Colonic mucosa (tissue), 4 donors: ENCODE results near the gene SLC4A1. TPM values are rescaled to one million over a fixed set of nuclear protein-coding genes. Genes with fewer than 3 reads are reported as not detected.

ENCODE experiments used
- DNase-seq: peaks from one replicate; pipeline ENCODE4 v3.0.0-alpha.2; 2020
- H3K27ac ChIP-seq: fragments of 200-600 bp; one replicate; pipeline ENCODE4 v1.8.0; 2021
- H3K27me3 ChIP-seq: fragments of 200-600 bp; one replicate; pipeline ENCODE4 v1.8.0; 2021
- H3K36me3 ChIP-seq: fragments of 200-600 bp; one replicate; pipeline ENCODE4 v1.8.0; 2021
- H3K4me1 ChIP-seq: fragments of 200-600 bp; one replicate; pipeline ENCODE4 v1.8.0; 2021; ENCODE audit warnings: mild to moderate bottlenecking
- H3K4me3 ChIP-seq: fragments of 200-600 bp; one replicate; pipeline ENCODE4 v1.8.0; 2021
- H3K9ac ChIP-seq, 2 donors: one replicate each; pipeline ENCODE4 v1.7.0; 2013; ENCODE audit warnings: control low read depth in 2 of 2, low read depth in 2 of 2, low read length in 2 of 2
- H3K9me3 ChIP-seq: fragments of 200-600 bp; one replicate; pipeline ENCODE4 v1.8.0; 2021
- CTCF ChIP-seq: fragments of 200-600 bp; IDR thresholded peaks from one replicate; pipeline ENCODE4 v1.8.0; 2022; ENCODE audit warnings: antibody characterized with exemption, mild to moderate bottlenecking
- intact Hi-C: fragments of 100-400 bp; cut with DNase I; formaldehyde crosslinking; loops from one replicate; pipeline ENCODE4 v1.14.1; 2022
- total RNA-seq, 2 donors: library from RNA; stranded (reverse); fragmentation: NEBNext Ultra II Directional in 1 of 2; extraction: Animal tissue kit (Norgen Biotek cat#: 25700) in 1 of 2; gene quantifications; one replicate each; pipeline ENCODE4 v1.2.1, GENCODE V29; 2021
- donor health status: healthy.
- donor health status: DM: no; HTN: no; CAD: no.
- donor health status: DM: no; HTN: no; CAD: no.

Gene SLC4A1
- total RNA-seq, 2 donors from 2014 or later = 0.27 TPM; not detected in 1

- no peak for DNase-seq
- H3K9ac ChIP-seq = no peak overlapping the region
Measured at GRCh38 chr17:44283344-44284023, 15.5 kb upstream of the SLC4A1 start.

GRCh38 chr17:44282264-44282663 lies 14.3 kb upstream of the SLC4A1 start:
- DNase-seq = no peak
- no peak for TF ChIP-seq CTCF
- no peaks in the 10 kb centered on the region for H3K27me3 ChIP-seq
- intact Hi-C loops = no loop called here
- H3K9me3 ChIP-seq = no peaks in the 10 kb centered on the region
- no peak overlapping the region for H3K4me3 ChIP-seq
- H3K36me3 ChIP-seq = no peaks in the 10 kb centered on the region
- H3K9ac ChIP-seq = no peak overlapping the region
- H3K27ac ChIP-seq = no peak overlapping the region
- H3K4me1 ChIP-seq = peaks cover 6% of the 10 kb centered on the region

More at GRCh38 chr17:44283344-44284023, 15.5 kb upstream of the SLC4A1 start:
- no peak for TF ChIP-seq CTCF
- H3K4me3 ChIP-seq = no peak overlapping the region
- H3K27me3 ChIP-seq = no peaks in the 10 kb centered on the region
- no peaks in the 10 kb centered on the region for H3K9me3 ChIP-seq
- H3K4me1 ChIP-seq = peaks cover 6% of the 10 kb centered on the region
- H3K27ac ChIP-seq = no peak overlapping the region
- intact Hi-C loops = no loop called here
- H3K36me3 ChIP-seq = no peaks in the 10 kb centered on the region

GRCh38 chr17:44281570-44281969 lies 13.6 kb upstream of the SLC4A1 start:
- Histone ChIP-seq H3K27ac (no peak overlapping the region), H3K4me1 (peaks cover 6% of the 10 kb centered on the region), H3K4me3 (no peak overlapping the region), H3K9ac (no peak overlapping the region), H3K27me3 (no peaks in the 10 kb centered on the region), H3K36me3 (no peaks in the 10 kb centered on the region), H3K9me3 (no peaks in the 10 kb centered on the region)
- no peak for DNase-seq
- intact Hi-C loops = no loop called here
- no peak for TF ChIP-seq CTCF

GRCh38 chr17:44280392-44280937 lies 12.5 kb upstream of the SLC4A1 start:
- peak overlapping the region; percentile 0 to 61 for H3K9ac ChIP-seq
- intact Hi-C loops = no loop called here

More at GRCh38 chr17:44280392-44280937, 12.5 kb upstream of the SLC4A1 start:
- no peak for TF ChIP-seq CTCF
- Histone ChIP-seq H3K9me3 (no peaks in the 10 kb centered on the region), H3K27ac (no peak overlapping the region), H3K4me3 (no peak overlapping the region), H3K27me3 (no peaks in the 10 kb centered on the region), H3K36me3 (no peaks in the 10 kb centered on the region), H3K4me1 (peaks cover 6% of the 10 kb centered on the region)
- DNase-seq = no peak
